Lower leg skin (tissue), 4 donors: ENCODE measurements around the gene UROC1. TPM values are rescaled to one million over a fixed set of nuclear protein-coding genes. Genes with fewer than 3 reads are reported as not detected.

Experiments used
- DNase-seq, 2 donors: peaks; one replicate each; pipeline ENCODE4 v3.0.0-alpha.2; 2019; ENCODE audit warnings: low spot score in 2 of 2
- H3K4me3 ChIP-seq: fragments of 200-600 bp; sonication (generic); 2 replicates; pipeline ENCODE4 v1.5.1; 2017; ENCODE audit warnings: mild to moderate bottlenecking, low read depth; ENCODE audit not compliant: poor library complexity, severe bottlenecking
- CTCF ChIP-seq, 3 donors: fragments of 450-650 bp; IDR thresholded peaks; one replicate each; pipeline ENCODE4 v1.5.1; 2016; ENCODE audit warnings: antibody characterized with exemption in 3 of 3, mild to moderate bottlenecking in 3 of 3, moderate library complexity in 2 of 3
- POLR2A ChIP-seq, 2 donors: fragments of 450-650 bp; IDR thresholded peaks; one replicate each; pipeline ENCODE4 v1.6.1; 2016 to 2017; ENCODE audit warnings: antibody characterized with exemption in 2 of 2, mild to moderate bottlenecking in 1 of 2, moderate library complexity in 1 of 2
- WGBS, 2 donors: methylation state at CpG; one replicate each; pipeline ENCODE4 v1.1.5; 2018; 5-methylcytosine and 5-hydroxymethylcytosine counted together
- intact Hi-C: fragments of 100-400 bp; cut with DNase I; formaldehyde crosslinking; loops from one replicate; pipeline ENCODE4 v1.15.0; 2023; ENCODE audit warnings: low total_unique reads
- total RNA-seq, 4 donors: library from RNA; depleted of rRNA; stranded (reverse); fragments of >200 nt; gene quantifications; one replicate each; pipeline ENCODE4 v1.1.0, GENCODE V29; 2016

Gene UROC1
- total RNA-seq, 4 donors from 2014 or later, result not detected

GRCh38 chr3:126526668-126527005, 9.1 kb upstream of the UROC1 start:
- intact Hi-C loops, result loop anchor here (10.0 kb wide), 1 partner anchor 1018 kb away; no protein-coding TSS in a partner anchor
- TF ChIP-seq CTCF (IDR thresholded peaks at IDR 0.05) (no peak), POLR2A (IDR thresholded peaks at IDR 0.05) (no peak)
- WGBS, 2 donors, result 88 to 90% methylated on average over 7 of the region's 7 CpGs
- no peak overlapping the region for H3K4me3 ChIP-seq
- DNase-seq, result no peak

GRCh38 chr3:126525853-126526667, 8.5 kb upstream of the UROC1 start:
- no peak overlapping the region for H3K4me3 ChIP-seq
- WGBS, 2 donors, result 85 to 92% methylated on average over 7 to 8 of the region's 8 CpGs
- intact Hi-C loops, result loop anchor here (10.0 kb wide), 1 partner anchor 1019 kb away; no protein-coding TSS in a partner anchor

GRCh38 chr3:126525091-126525852, 7.7 kb upstream of the UROC1 start:
- no peak for TF ChIP-seq POLR2A (IDR thresholded peaks at IDR 0.05)
- TF ChIP-seq CTCF (IDR thresholded peaks at IDR 0.05), result no peak
- no peak overlapping the region for H3K4me3 ChIP-seq
- intact Hi-C loops, result loop anchor here (10.0 kb wide), 1 partner anchor 1020 kb away; no protein-coding TSS in a partner anchor
- 71 to 83% methylated on average over 9 to 11 of the region's 12 CpGs for WGBS, 2 donors
- no peak for DNase-seq

More at GRCh38 chr3:126525853-126526667, 8.5 kb upstream of the UROC1 start:
- DNase-seq, result no peak
- no peak for TF ChIP-seq CTCF (IDR thresholded peaks at IDR 0.05)
- no peak for TF ChIP-seq POLR2A (IDR thresholded peaks at IDR 0.05)

DNA sequence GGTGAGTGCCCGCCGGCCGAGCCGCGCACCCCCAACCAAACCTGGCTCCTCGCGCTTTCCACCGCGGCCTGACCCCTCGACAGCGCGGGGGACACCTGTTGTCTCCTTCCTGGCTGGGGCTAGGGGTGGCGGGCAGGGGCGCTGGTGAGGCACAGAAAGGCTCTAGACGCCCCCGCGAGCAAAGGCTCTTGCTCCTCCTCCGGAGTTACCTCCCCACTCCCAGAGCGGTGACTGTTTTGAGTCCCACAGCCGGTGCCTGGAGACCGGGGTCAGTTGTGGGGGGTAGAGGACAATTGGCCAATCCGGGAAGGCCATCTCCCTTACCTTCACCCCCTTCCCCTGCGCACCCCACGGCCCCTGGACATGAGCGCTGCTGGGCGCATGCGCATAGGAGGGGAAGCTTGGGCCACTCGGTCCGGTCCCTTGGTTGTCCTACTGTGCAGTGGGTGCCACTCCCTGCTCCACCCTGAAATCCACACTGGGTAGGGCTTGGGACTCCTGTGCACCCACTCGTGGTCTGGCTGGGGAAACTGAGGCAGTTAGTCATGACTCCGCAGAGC, 6.9 kb upstream of the UROC1 start:
- H3K4me3 ChIP-seq, result no peak overlapping the region
- no peak for DNase-seq
- WGBS, 2 donors, result 8 to 20% methylated on average over 12 to 21 of the region's 31 CpGs
- intact Hi-C loops, result loop anchor here (10.0 kb wide), 1 partner anchor 1020 kb away; no protein-coding TSS in a partner anchor
- TF ChIP-seq CTCF (IDR thresholded peaks at IDR 0.05) (no peak), POLR2A (IDR thresholded peaks at IDR 0.05) (no peak)

GRCh38 chr3:126523745-126524428, 6.3 kb upstream of the UROC1 start, which contains the start of gene CHST13:
TSS of gene CHST13 (plus strand) at chr3:126524155. CDS start at chr3:126524333, 178 bp downstream.
- DNase-seq, result no peak
- intact Hi-C loops, result loop anchor here (10.0 kb wide), 1 partner anchor 1021 kb away; no protein-coding TSS in a partner anchor

More at GRCh38 chr3:126523745-126524428, 6.3 kb upstream of the UROC1 start, which contains the start of gene CHST13:
- 3 to 24% methylated on average over 10 to 33 of the region's 56 CpGs for whole genome bisulfite sequencing, 2 donors
- H3K4me3 ChIP-seq, result no peak within 1 kb of the TSS
- TF ChIP-seq CTCF (IDR thresholded peaks at IDR 0.05), result no peak
